Neural progenitor cell (in vitro differentiated cells): ENCODE measurements around the gene CABP5.

Source experiments
- EZH2 ChIP-seq: fragments of 200-600 bp; sonication (generic); IDR thresholded peaks from 2 replicates; pipeline ENCODE4 v1.6.1; 2017; ENCODE audit warnings: antibody characterized with exemption, mild to moderate bottlenecking, moderate library complexity
- EZH2phosphoT487 ChIP-seq: fragments of 200-600 bp; sonication (generic); IDR thresholded peaks from 2 replicates; pipeline ENCODE4 v1.6.1; 2017; ENCODE audit warnings: antibody characterized with exemption
- TF ChIP-seq, protein P1 (sequence below): fragments of 200-600 bp; sonication (generic); IDR thresholded peaks from 2 replicates; pipeline ENCODE4 v1.5.1; 2017; ENCODE audit warnings: antibody characterized with exemption, mild to moderate bottlenecking

DNA sequence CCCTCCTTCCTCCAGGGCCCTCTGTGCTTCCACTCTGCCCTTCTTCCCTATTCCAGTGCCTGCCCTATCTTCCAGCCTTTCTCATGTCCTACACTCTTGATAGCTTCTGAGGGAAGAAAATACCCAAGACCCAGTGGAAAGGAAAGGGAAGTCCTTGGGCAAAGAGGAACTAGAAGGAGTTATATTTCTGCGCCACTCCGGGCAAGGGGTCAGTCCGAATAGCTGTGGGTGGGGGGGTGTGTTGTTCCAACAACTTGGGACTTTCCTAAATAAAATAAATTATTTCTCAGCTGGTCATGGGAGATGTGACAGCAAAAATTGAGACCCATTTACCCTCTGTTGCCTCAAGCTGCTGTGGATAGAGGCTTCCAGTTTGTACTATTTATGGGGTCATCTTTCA, 23.2 kb downstream of the CABP5 start:
- TF ChIP-seq, protein P1, sequence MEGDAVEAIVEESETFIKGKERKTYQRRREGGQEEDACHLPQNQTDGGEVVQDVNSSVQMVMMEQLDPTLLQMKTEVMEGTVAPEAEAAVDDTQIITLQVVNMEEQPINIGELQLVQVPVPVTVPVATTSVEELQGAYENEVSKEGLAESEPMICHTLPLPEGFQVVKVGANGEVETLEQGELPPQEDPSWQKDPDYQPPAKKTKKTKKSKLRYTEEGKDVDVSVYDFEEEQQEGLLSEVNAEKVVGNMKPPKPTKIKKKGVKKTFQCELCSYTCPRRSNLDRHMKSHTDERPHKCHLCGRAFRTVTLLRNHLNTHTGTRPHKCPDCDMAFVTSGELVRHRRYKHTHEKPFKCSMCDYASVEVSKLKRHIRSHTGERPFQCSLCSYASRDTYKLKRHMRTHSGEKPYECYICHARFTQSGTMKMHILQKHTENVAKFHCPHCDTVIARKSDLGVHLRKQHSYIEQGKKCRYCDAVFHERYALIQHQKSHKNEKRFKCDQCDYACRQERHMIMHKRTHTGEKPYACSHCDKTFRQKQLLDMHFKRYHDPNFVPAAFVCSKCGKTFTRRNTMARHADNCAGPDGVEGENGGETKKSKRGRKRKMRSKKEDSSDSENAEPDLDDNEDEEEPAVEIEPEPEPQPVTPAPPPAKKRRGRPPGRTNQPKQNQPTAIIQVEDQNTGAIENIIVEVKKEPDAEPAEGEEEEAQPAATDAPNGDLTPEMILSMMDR = no peak
- no peak for TF ChIP-seq EZH2phosphoT487
- TF ChIP-seq EZH2 = no peak
